ENCODE measurements around the gene SP4. TPM values are rescaled to one million over a fixed set of nuclear protein-coding genes. Genes with fewer than 3 reads are reported as not detected.

SP4 gene
- total and polyA plus RNA-seq, 2 of the 4 experiments (the other 2 are of a cell fraction) = 0.97 to 5.9 TPM

GRCh38 chr7:21495731-21496130, 67.8 kb downstream of the SP4 start:
- Histone ChIP-seq H3K27me3 (ENCODE audit: control insufficient read depth, insufficient read depth, low read length) (no peaks in the 10 kb centered on the region), H2AK9ac (replicated peaks; ENCODE audit: low read depth, low read length, poor library complexity) (no peak overlapping the region), H2AFZ (replicated peaks; ENCODE audit: low read length, poor library complexity) (no peak overlapping the region), H3K4me3 (ENCODE audit: insufficient read depth, low read depth, low read length) (no peak overlapping the region), H2BK120ac (ENCODE audit: low read depth, low read length) (no peak overlapping the region), H3K9me3 (ENCODE audit: control insufficient read depth, insufficient read depth, low read length) (peaks cover 6% of the 10 kb centered on the region; the same call in 1 of the 2 replicates), H3K4ac (ENCODE audit: low read depth, low read length) (no peak overlapping the region), H4K5ac (ENCODE audit: low read depth, low read length) (no peak overlapping the region), H2AK5ac (ENCODE audit: low read depth, low read length) (no peak overlapping the region), H4K20me1 (ENCODE audit: insufficient read depth, low read length) (no peaks in the 10 kb centered on the region), H4K91ac (ENCODE audit: insufficient read depth, low read depth, low read length) (no peak overlapping the region), H2BK5ac (ENCODE audit: low read depth, low read length, poor library complexity, severe bottlenecking) (no peak overlapping the region), H3K79me1 (ENCODE audit: low read depth in 1 of 2, low read length in 2 of 2) (no peaks in the 10 kb centered on the region), H2BK20ac (ENCODE audit: low read depth, low read length) (no peak overlapping the region), H2BK15ac (ENCODE audit: low read depth, low read length) (no peak overlapping the region), H3K23ac (ENCODE audit: low read depth, low read length) (no peak overlapping the region), H3K36me3 (ENCODE audit: control insufficient read depth, insufficient read depth, low read length) (no peaks in the 10 kb centered on the region), H3K4me1 (ENCODE audit: control insufficient read depth, insufficient read depth, low read length) (no peaks in the 10 kb centered on the region), H3K9me1 (ENCODE audit: insufficient read depth, low read length) (no peaks in the 10 kb centered on the region), H3K4me2 (ENCODE audit: low read depth, low read length) (no peak overlapping the region), H3K9ac (ENCODE audit: low read depth, low read length) (no peak overlapping the region), H3K27ac (ENCODE audit: insufficient read depth, low read length) (no peak overlapping the region), H4K8ac (ENCODE audit: low read depth in 2 of 2, low read length in 2 of 2) (no peak overlapping the region), H3K56ac (ENCODE audit: extremely low read depth, insufficient read depth, low read length) (no peak overlapping the region), H3K18ac (ENCODE audit: low read depth, low read length) (no peak overlapping the region), H3K14ac (replicated peaks; ENCODE audit: low read depth, low read length) (no peak overlapping the region)
- no peak for DNase-seq
- in situ Hi-C loops (cut with MboI; ENCODE audit: low sequenced_read_pairs) (no loop called here), dilution Hi-C loops (cut with HindIII; ENCODE audit: low sequenced_read_pairs, unreplicated experiment) (no loop called here), intact Hi-C loops (cut with micrococcal nuclease) (no loop called here)
- CTCF ChIA-PET = no interaction called here
- BruUV-seq (replicated peaks) = no TSS peak
- POLR2A ChIA-PET (ENCODE audit: unreplicated experiment) = no interaction called here
- no peak for ATAC-seq (ENCODE audit: low read depth)
- no peak for TF ChIP-seq SMC3 (IDR thresholded peaks at IDR 0.05; ENCODE audit: low read depth, low read length)
- no peak for TF ChIP-seq RFX5 (IDR thresholded peaks at IDR 0.05; ENCODE audit: low read depth, low read length)
- TF ChIP-seq ELK1 (IDR thresholded peaks at IDR 0.05; ENCODE audit: borderline replicate concordance, low read depth, low read length) = no peak
